Gastroesophageal sphincter (tissue), 3 donors: Measurements from ENCODE around the gene ITK.

ENCODE experiments used
- EP300 ChIP-seq: sonication (generic); formaldehyde crosslinking; IDR thresholded peaks from one replicate; pipeline ENCODE4 v1.6.1; 2017; ENCODE audit warnings: antibody characterized with exemption, mild to moderate bottlenecking
- POLR2A ChIP-seq, 2 donors: fragments of 450-650 bp; IDR thresholded peaks; one replicate each; pipeline ENCODE4 v1.6.1; 2017; ENCODE audit warnings: antibody characterized with exemption in 2 of 2, mild to moderate bottlenecking in 2 of 2, moderate library complexity in 1 of 2
- TF ChIP-seq, protein P1 (sequence below), 4 experiments: fragments of 200-600 bp in 2 of 4; fragments of 450-650 bp in 2 of 4; sonication (generic) in 1 of 4; IDR thresholded peaks; one replicate each; pipeline ENCODE4 v1.5.1; 2017 to 2019; ENCODE audit warnings: antibody characterized with exemption in 4 of 4, mild to moderate bottlenecking in 2 of 4, moderate library complexity in 2 of 4

GRCh38 chr5:157221959-157222358, 41.3 kb downstream of the ITK start:
- TF ChIP-seq, protein P1, sequence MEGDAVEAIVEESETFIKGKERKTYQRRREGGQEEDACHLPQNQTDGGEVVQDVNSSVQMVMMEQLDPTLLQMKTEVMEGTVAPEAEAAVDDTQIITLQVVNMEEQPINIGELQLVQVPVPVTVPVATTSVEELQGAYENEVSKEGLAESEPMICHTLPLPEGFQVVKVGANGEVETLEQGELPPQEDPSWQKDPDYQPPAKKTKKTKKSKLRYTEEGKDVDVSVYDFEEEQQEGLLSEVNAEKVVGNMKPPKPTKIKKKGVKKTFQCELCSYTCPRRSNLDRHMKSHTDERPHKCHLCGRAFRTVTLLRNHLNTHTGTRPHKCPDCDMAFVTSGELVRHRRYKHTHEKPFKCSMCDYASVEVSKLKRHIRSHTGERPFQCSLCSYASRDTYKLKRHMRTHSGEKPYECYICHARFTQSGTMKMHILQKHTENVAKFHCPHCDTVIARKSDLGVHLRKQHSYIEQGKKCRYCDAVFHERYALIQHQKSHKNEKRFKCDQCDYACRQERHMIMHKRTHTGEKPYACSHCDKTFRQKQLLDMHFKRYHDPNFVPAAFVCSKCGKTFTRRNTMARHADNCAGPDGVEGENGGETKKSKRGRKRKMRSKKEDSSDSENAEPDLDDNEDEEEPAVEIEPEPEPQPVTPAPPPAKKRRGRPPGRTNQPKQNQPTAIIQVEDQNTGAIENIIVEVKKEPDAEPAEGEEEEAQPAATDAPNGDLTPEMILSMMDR (IDR thresholded peaks at IDR 0.05): no peak
- no peak for TF ChIP-seq POLR2A (IDR thresholded peaks at IDR 0.05)
- TF ChIP-seq EP300: no peak
